H1 (cell line): ENCODE data around the gene ZMPSTE24. TPM values are rescaled to one million over a fixed set of nuclear protein-coding genes. Genes with fewer than 3 reads are reported as not detected.

Source experiments
- ATF3 ChIP-seq: IDR thresholded peaks from 2 replicates; pipeline ENCODE4 v1.6.1; 2011; ENCODE audit warnings: low read depth, mild to moderate bottlenecking, low read length; ENCODE audit not compliant: insufficient read depth
- CBX5 ChIP-seq: fragments of 300-800, 300-1000 bp; sonication (generic); IDR thresholded peaks from 2 replicates; pipeline ENCODE4 v1.7.1; 2016; ENCODE audit warnings: antibody characterized with exemption, low read length, low read depth
- CBX8 ChIP-seq: fragments of 300-800, 300-1000 bp; sonication (generic); IDR thresholded peaks from 2 replicates; pipeline ENCODE4 v1.7.1; 2016; ENCODE audit warnings: low read depth, low read length, borderline replicate concordance
- CREB1 ChIP-seq: IDR thresholded peaks from 2 replicates; pipeline ENCODE4 v1.6.1; 2012; ENCODE audit warnings: inconsistent platforms
- EP300 ChIP-seq, 2 experiments: IDR thresholded peaks; 1 replicate in 1 of 2; 2 replicates in 1 of 2; pipeline ENCODE4 v1.6.1; 2011 to 2012; ENCODE audit warnings: low read depth in 2 of 2, low read length in 2 of 2, mild to moderate bottlenecking in 2 of 2, borderline replicate concordance in 1 of 2, inconsistent platforms in 1 of 2, moderate library complexity in 1 of 2
- EZH2 ChIP-seq: fragments of 200-600 bp; sonication (generic); IDR thresholded peaks from 2 replicates; pipeline ENCODE4 v1.7.1; 2012; ENCODE audit warnings: low read depth, mild to moderate bottlenecking, moderate library complexity, low read length, inconsistent platforms; ENCODE audit not compliant: severe bottlenecking
- HDAC2 ChIP-seq, 2 experiments: fragments of 300-600 bp in 1 of 2; sonication (generic) in 1 of 2; IDR thresholded peaks; 2 replicates each; pipeline ENCODE4 v1.6.1; 2011 to 2012; ENCODE audit warnings: low read depth in 2 of 2, low read length in 2 of 2, mild to moderate bottlenecking in 2 of 2, moderate library complexity in 2 of 2, borderline replicate concordance in 1 of 2, inconsistent platforms in 1 of 2
- NRF1 ChIP-seq: IDR thresholded peaks from 2 replicates; pipeline ENCODE4 v1.6.1; 2011; ENCODE audit warnings: mild to moderate bottlenecking, low read depth, low read length, improper control_type of control experiment
- SIN3A ChIP-seq, 2 experiments: IDR thresholded peaks in 1 of 2; conservative IDR thresholded peaks in 1 of 2; 2 replicates each; pipeline ENCODE4 v1.6.1; 2011 to 2012; ENCODE audit warnings: low read length in 2 of 2, improper control_type of control experiment in 1 of 2, low read depth in 1 of 2, mild to moderate bottlenecking in 1 of 2
- SIX5 ChIP-seq: IDR thresholded peaks from 2 replicates; pipeline ENCODE4 v1.6.1; 2011; ENCODE audit warnings: mild to moderate bottlenecking, low read depth, low read length
- polyA plus RNA-seq, 7 experiments: library from polyadenylated mRNA; depleted of rRNA in 3 of 7; stranded (reverse) in 5 of 7; unstranded in 2 of 7; fragments of >200 nt in 5 of 7; fragments of 200-250 nt in 2 of 7; gene quantifications; 1 replicate in 5 of 7; 2 replicates in 1 of 7; 4 replicates in 1 of 7; pipeline versions ENCODE4 v1.2.1 to v1.2.3, GENCODE V29; 2011 to 2013; ENCODE audit warnings: missing spikeins in 2 of 7, mixed read lengths in 2 of 7
- total RNA-seq: library from RNA; stranded (reverse); fragmentation: NEBNext Ultra II Directional; extraction: Animal tissue kit (Norgen Biotek cat#: 25700); gene quantifications from 2 replicates; pipeline ENCODE4 v1.2.1, GENCODE V29; 2021

Gene ZMPSTE24
- total and polyA plus RNA-seq, 2 of the 8 experiments (the other 6 are each of a cell fraction or from before 2014, with no cell fraction given): 12.7 to 42.9 TPM

GRCh38 chr1:40300651-40301050 lies 42.6 kb downstream of the ZMPSTE24 start (continued):
- no peak for TF ChIP-seq ATF3
- TF ChIP-seq CBX5: no peak
- no peak for TF ChIP-seq CBX8
- no peak for TF ChIP-seq EP300 (IDR thresholded peaks at IDR 0.05; ENCODE audit: borderline replicate concordance in 1 of 2, low read depth in 2 of 2, low read length in 2 of 2)
- TF ChIP-seq CREB1: no peak
- TF ChIP-seq HDAC2 (IDR thresholded peaks at IDR 0.05; ENCODE audit: borderline replicate concordance in 1 of 2, low read depth in 2 of 2, low read length in 2 of 2): no peak
- no peak for TF ChIP-seq NRF1
- no peak for TF ChIP-seq EZH2
- TF ChIP-seq SIX5: no peak
- no peak for TF ChIP-seq SIN3A (conservative IDR thresholded peaks at IDR 0.05 in 1 of 2, IDR thresholded peaks at IDR 0.05 in 1 of 2; ENCODE audit: low read depth in 1 of 2, low read length in 2 of 2)
- TF ChIP-seq, all 59 proteins: peak for 0
